HepG2 (cell line): ENCODE measurements around the gene ZNF474.

Source experiments
- HDAC1 ChIP-seq: sonication (generic); formaldehyde crosslinking; IDR thresholded peaks from 2 replicates; pipeline ENCODE4 v1.5.1; 2020; ENCODE audit warnings: mild to moderate bottlenecking, missing genetic modification reagents
- HOXA7 ChIP-seq: sonication (generic); formaldehyde crosslinking; IDR thresholded peaks from 2 replicates; pipeline ENCODE4 v1.8.1; 2022; ENCODE audit warnings: mild to moderate bottlenecking, missing genetic modification reagents, moderate library complexity
- POLR2A ChIP-seq, 2 experiments: IDR thresholded peaks; 2 replicates each; pipeline ENCODE4 v1.6.1; 2011; ENCODE audit warnings: low read depth in 2 of 2, low read length in 2 of 2, mild to moderate bottlenecking in 1 of 2, moderate library complexity in 1 of 2; ENCODE audit not compliant: insufficient read depth in 1 of 2
- RARG ChIP-seq: sonication (generic); formaldehyde crosslinking; IDR thresholded peaks from 2 replicates; pipeline ENCODE4 v1.4.0; 2020; ENCODE audit warnings: low read depth, mild to moderate bottlenecking, missing genetic modification reagents
- ZNF263 ChIP-seq: sonication (generic); formaldehyde crosslinking; IDR thresholded peaks from 2 replicates; pipeline ENCODE4 v1.4.0; 2020; ENCODE audit warnings: missing genetic modification reagents
- ZNF710 ChIP-seq: sonication (generic); formaldehyde crosslinking; IDR thresholded peaks from 2 replicates; pipeline ENCODE4 v1.5.0; 2020; ENCODE audit warnings: mild to moderate bottlenecking, missing genetic modification reagents, borderline replicate concordance

- TF ChIP-seq POLR2A (IDR thresholded peaks at IDR 0.05; ENCODE audit: insufficient read depth in 1 of 2, low read depth in 2 of 2, low read length in 2 of 2) (no peak), ZNF263 (CRISPR knock-in tag) (no peak), HOXA7 (CRISPR knock-in tag) (no peak), HDAC1 (CRISPR knock-in tag) (no peak), ZNF710 (CRISPR knock-in tag) (no peak), RARG (no peak)
Observed at GRCh38 chr5:122091936-122092600, 37.3 kb upstream of the ZNF474 start.
